ENCODE data around the gene NXNL1. TPM values are rescaled to one million over a fixed set of nuclear protein-coding genes. Genes with fewer than 3 reads are reported as not detected.

The NXNL1 gene
- total RNA-seq, 4 donors from 2014 or later = not detected

GRCh38 chr19:17486545-17487240 lies 26.0 kb upstream of the NXNL1 start:
- Histone ChIP-seq H3K9me3 (no peaks in the 10 kb centered on the region), H3K27ac (no peak overlapping the region), H3K4me1 (peaks cover 0 to 22% (median 10%) of the 10 kb centered on the region in 4 donors), H3K4me3 (no peak overlapping the region), H3K36me3 (no peaks in the 10 kb centered on the region), H3K27me3 (no peaks in the 10 kb centered on the region)
- 94% methylated on average over 36 of the region's 58 CpGs; no CpG with 5 or more reads in 1 of the 2 donors for WGBS, 2 donors (ENCODE audit: low coverage in 1 of 2)
- no peak for TF ChIP-seq CTCF (IDR thresholded peaks at IDR 0.05)
- TF ChIP-seq POLR2AphosphoS5 (IDR thresholded peaks at IDR 0.05) = no peak
- no peak for TF ChIP-seq POLR2A (IDR thresholded peaks at IDR 0.05)
- no peak for TF ChIP-seq EP300 (IDR thresholded peaks at IDR 0.05; ENCODE audit: low read depth)
- intact Hi-C loops (cut with DNase I; ENCODE audit: low total_unique reads) (no loop called here), in situ Hi-C loops (cut with MboI; ENCODE audit: low pct_ligation_motif_present in 1 of 4, low pct_unique_long_range_greater_than_20kb in 1 of 4, low sequenced_read_pairs in 3 of 4) (no loop called here)
- DNase-seq = no peak

DNA sequence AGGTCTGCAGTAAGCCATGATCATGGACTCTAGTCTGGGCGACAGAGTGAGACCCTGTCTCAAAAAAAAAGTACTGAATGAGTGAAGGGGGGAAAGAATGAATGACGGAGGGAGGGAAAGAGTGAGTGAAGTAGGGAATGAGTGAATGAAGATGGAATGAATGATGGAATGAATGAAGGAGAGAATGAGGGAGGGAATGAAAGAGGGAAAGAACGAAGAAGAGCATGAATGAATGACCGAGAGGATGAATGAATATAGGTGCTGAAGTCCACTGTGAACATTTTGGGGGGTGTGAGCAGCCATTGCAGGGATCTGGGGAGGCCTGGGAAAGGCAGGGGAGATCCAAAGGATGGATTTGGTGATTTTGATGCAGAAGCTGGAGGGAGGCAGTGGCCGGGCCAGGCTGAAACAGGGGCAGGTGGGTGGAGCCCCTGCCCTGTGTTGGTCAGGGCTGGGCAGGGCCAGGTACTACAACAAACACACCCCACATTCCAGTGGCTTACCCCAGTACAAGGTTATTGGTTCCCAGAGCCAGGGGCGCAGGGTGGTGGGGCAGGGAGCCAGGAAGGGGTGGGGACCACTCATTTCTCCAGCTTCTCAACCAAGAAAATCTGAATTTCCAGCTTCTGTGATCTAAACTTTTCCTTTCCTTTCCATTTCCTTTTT lies 23.9 kb upstream of the NXNL1 start:
- Histone ChIP-seq H3K4me3 (no peak overlapping the region), H3K27me3 (no peaks in the 10 kb centered on the region), H3K27ac (no peak overlapping the region), H3K9me3 (no peaks in the 10 kb centered on the region), H3K36me3 (no peaks in the 10 kb centered on the region), H3K4me1 (peaks cover 0 to 21% (median 10%) of the 10 kb centered on the region in 4 donors)
- in situ Hi-C loops (cut with MboI; ENCODE audit: low pct_ligation_motif_present in 1 of 4, low pct_unique_long_range_greater_than_20kb in 1 of 4, low sequenced_read_pairs in 3 of 4) = no loop called here
- WGBS, 2 donors (ENCODE audit: low coverage in 1 of 2) = 85 to 95% methylated on average over 4 to 6 of the region's 6 CpGs
- DNase-seq = no peak
- TF ChIP-seq EP300 (IDR thresholded peaks at IDR 0.05; ENCODE audit: low read depth) (no peak), CTCF (IDR thresholded peaks at IDR 0.05) (no peak), POLR2A (IDR thresholded peaks at IDR 0.05) (no peak), POLR2AphosphoS5 (IDR thresholded peaks at IDR 0.05) (no peak)
- intact Hi-C loops (cut with DNase I; ENCODE audit: low total_unique reads) = no loop called here

- Histone ChIP-seq H3K27ac (no peak overlapping the region), H3K4me1 (peaks cover 0 to 12% (median 7%) of the 10 kb centered on the region in 4 donors), H3K4me3 (no peak overlapping the region), H3K27me3 (no peaks in the 10 kb centered on the region), H3K36me3 (no peaks in the 10 kb centered on the region), H3K9me3 (no peaks in the 10 kb centered on the region)
- in situ Hi-C loops (cut with MboI; ENCODE audit: low pct_ligation_motif_present in 1 of 4, low pct_unique_long_range_greater_than_20kb in 1 of 4, low sequenced_read_pairs in 3 of 4) (no loop called here), intact Hi-C loops (cut with DNase I; ENCODE audit: low total_unique reads) (no loop called here)
- no peak for TF ChIP-seq POLR2A (IDR thresholded peaks at IDR 0.05)
- TF ChIP-seq EP300 (IDR thresholded peaks at IDR 0.05; ENCODE audit: low read depth) = no peak
- no peak for TF ChIP-seq CTCF (IDR thresholded peaks at IDR 0.05)
- TF ChIP-seq POLR2AphosphoS5 (IDR thresholded peaks at IDR 0.05) = no peak
- WGBS, 2 donors (ENCODE audit: low coverage in 1 of 2) = 89 to 100% methylated on average over 1 to 10 of the region's 10 CpGs
- no peak for DNase-seq
Observed at GRCh38 chr19:17483605-17484002, 22.9 kb upstream of the NXNL1 start.

DNA sequence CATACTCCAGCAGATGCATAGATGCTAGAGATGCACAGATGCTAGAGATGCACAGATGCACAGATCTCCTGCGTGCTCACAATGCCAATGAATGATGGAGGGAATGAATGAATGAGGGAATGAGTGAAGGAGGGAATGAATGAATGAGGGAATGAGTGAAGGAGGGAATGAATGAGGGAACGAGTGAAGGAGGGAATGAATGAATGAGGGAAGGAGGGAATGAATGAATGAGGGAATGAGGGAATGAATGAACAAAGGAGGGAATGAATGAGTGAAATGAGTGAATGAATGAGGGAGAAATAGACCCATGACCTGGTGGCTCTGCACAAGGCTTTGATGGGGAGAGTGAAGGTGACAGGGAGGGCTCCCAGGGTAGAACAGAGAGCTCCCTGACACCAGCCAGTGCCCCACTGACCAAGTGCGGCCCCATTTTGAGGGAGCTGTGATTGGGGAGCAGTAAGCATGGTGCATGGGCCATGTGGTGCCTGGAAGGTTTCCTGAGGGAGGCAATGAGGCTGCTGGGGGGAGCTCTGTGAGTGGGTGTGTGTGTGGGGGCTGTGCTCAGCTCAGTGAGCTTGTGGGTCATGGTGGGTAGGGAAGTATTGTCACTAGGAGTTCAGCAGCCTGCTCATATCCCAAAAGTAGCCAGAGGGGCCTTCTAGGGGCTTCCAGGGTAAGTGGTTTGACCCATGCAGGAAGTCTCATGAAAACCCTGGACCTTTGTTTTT lies 22.3 kb upstream of the NXNL1 start:
- WGBS, 2 donors (ENCODE audit: low coverage in 1 of 2) = 64 to 78% methylated on average over 2 to 3 of the region's 3 CpGs
- no peak for DNase-seq
- intact Hi-C loops (cut with DNase I; ENCODE audit: low total_unique reads) = no loop called here
- in situ Hi-C loops (cut with MboI; ENCODE audit: low pct_ligation_motif_present in 1 of 4, low pct_unique_long_range_greater_than_20kb in 1 of 4, low sequenced_read_pairs in 3 of 4) = no loop called here
- Histone ChIP-seq H3K4me1 (peaks cover 0 to 6% (median 1%) of the 10 kb centered on the region in 4 donors), H3K9me3 (no peaks in the 10 kb centered on the region), H3K36me3 (no peaks in the 10 kb centered on the region), H3K27me3 (no peaks in the 10 kb centered on the region), H3K4me3 (no peak overlapping the region), H3K27ac (no peak overlapping the region)
- no peak for TF ChIP-seq POLR2AphosphoS5 (IDR thresholded peaks at IDR 0.05)
- no peak for TF ChIP-seq EP300 (IDR thresholded peaks at IDR 0.05; ENCODE audit: low read depth)
- TF ChIP-seq POLR2A (IDR thresholded peaks at IDR 0.05) = no peak
- no peak for TF ChIP-seq CTCF (IDR thresholded peaks at IDR 0.05)

All from transverse colon (tissue), 4 donors.